ENCODE data around the gene DMRT1. TPM values are rescaled to one million over a fixed set of nuclear protein-coding genes. Genes with fewer than 3 reads are reported as not detected.

DMRT1 gene
- total RNA-seq, 1 experiment from 2014 or later: not detected

DNA sequence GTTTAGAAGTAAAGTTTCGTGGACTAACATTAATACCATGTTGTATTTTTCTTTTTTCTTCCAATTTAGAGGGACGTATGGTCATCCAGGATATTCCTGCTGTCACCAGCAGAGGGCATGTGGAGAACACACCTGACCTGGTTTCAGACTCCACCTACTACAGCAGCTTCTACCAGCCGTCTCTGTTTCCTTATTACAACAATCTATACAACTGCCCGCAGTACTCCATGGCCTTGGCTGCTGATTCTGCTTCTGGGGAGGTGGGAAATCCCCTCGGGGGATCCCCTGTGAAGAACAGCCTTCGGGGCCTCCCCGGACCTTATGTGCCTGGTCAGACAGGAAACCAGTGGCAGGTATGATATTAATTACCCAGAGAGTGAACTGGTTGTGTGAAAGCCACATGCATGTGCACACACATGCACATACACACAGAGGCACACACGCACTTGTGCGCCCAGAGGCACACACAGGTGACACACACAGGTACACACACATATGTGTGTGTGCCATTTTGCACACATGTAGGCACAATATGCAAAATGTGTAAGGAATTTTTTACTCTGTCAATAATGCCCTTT is 52.4 kb downstream of the DMRT1 start:
- intact Hi-C loops (cut with micrococcal nuclease; ENCODE audit: unreplicated experiment): loop anchor here (2.0 to 10.0 kb wide), 2 partner anchors 111 to 711 kb away; no protein-coding TSS in a partner anchor
- peak; percentile 41 for DNase-seq (ENCODE audit: low spot score)
- peaks cover 8% of the 10 kb centered on the region for H3K27me3 ChIP-seq (replicated peaks; ENCODE audit: insufficient read depth, low read depth, low read length, poor library complexity)
- BruUV-seq (replicated peaks): no TSS peak
- ChIA-PET POLR2A (ENCODE audit: low non-redundant PET) (no interaction called here), CTCF (no interaction called here)
- H3K4me3 ChIP-seq (ENCODE audit: low read depth, low read length, poor library complexity, severe bottlenecking): no peak overlapping the region
- no peaks in the 10 kb centered on the region for H3K4me1 ChIP-seq (ENCODE audit: insufficient read depth, low read length, poor library complexity, severe bottlenecking)
- TF ChIP-seq, protein P1, sequence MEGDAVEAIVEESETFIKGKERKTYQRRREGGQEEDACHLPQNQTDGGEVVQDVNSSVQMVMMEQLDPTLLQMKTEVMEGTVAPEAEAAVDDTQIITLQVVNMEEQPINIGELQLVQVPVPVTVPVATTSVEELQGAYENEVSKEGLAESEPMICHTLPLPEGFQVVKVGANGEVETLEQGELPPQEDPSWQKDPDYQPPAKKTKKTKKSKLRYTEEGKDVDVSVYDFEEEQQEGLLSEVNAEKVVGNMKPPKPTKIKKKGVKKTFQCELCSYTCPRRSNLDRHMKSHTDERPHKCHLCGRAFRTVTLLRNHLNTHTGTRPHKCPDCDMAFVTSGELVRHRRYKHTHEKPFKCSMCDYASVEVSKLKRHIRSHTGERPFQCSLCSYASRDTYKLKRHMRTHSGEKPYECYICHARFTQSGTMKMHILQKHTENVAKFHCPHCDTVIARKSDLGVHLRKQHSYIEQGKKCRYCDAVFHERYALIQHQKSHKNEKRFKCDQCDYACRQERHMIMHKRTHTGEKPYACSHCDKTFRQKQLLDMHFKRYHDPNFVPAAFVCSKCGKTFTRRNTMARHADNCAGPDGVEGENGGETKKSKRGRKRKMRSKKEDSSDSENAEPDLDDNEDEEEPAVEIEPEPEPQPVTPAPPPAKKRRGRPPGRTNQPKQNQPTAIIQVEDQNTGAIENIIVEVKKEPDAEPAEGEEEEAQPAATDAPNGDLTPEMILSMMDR (conservative IDR thresholded peaks at IDR 0.05; ENCODE audit: low read depth, low read length): peak; percentile 73
- TF ChIP-seq EZH2 (IDR thresholded peaks at IDR 0.05; ENCODE audit: borderline replicate concordance, low read depth, low read length, poor library complexity, severe bottlenecking): no peak
- H3K27ac ChIP-seq (ENCODE audit: low read depth, low read length, poor library complexity, severe bottlenecking): no peak overlapping the region
- H3K36me3 ChIP-seq (ENCODE audit: insufficient read depth, low read length, poor library complexity, severe bottlenecking): no peaks in the 10 kb centered on the region
- no peaks in the 10 kb centered on the region for H3K9me3 ChIP-seq (ENCODE audit: low read depth, low read length, poor library complexity, severe bottlenecking)

DNA sequence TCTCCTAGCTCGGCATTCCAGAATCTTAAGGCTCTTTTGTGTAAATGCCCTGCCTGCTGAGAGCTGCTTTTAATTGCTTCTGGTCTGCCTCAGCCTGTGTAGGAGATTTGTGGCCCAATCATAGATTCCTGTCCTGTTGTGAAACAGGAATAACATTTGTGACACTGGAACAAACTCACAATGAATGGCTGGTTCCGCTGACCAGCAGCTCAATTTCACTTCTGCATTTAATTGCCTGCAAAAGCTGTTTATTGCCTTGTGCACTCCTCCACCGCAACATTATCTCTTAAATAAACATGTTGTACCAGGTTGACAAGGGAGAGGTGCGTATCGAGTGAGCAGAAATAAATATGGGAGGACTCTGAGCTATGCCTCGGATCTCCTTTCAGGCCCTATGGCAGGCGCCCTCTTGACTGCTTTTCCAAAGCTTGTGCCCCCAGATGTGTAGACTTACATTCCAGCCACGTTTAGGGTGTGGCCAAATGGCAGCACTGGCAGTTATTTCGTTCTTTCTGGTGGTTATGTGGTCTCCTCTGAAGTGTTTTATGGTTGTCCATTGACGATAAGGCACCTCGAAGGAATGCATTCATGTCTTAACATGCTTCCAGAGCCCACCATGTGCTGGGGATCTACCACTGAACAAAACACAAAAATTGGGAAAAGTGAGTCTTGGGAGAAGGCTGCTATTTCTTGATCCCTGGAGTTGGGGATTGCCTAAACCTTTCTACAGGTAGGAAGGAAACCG is 58.1 kb downstream of the DMRT1 start:
- H3K36me3 ChIP-seq (ENCODE audit: insufficient read depth, low read length, poor library complexity, severe bottlenecking): no peaks in the 10 kb centered on the region
- CTCF ChIA-PET: no interaction called here
- H3K27me3 ChIP-seq (replicated peaks; ENCODE audit: insufficient read depth, low read depth, low read length, poor library complexity): peaks cover 25% of the 10 kb centered on the region
- DNase-seq (ENCODE audit: low spot score): no peak
- H3K4me1 ChIP-seq (ENCODE audit: insufficient read depth, low read length, poor library complexity, severe bottlenecking): no peaks in the 10 kb centered on the region
- TF ChIP-seq, protein P1 (conservative IDR thresholded peaks at IDR 0.05; ENCODE audit: low read depth, low read length): no peak
- TF ChIP-seq EZH2 (IDR thresholded peaks at IDR 0.05; ENCODE audit: borderline replicate concordance, low read depth, low read length, poor library complexity, severe bottlenecking): no peak
- no peaks in the 10 kb centered on the region for H3K9me3 ChIP-seq (ENCODE audit: low read depth, low read length, poor library complexity, severe bottlenecking)
- POLR2A ChIA-PET (ENCODE audit: low non-redundant PET): no interaction called here
- intact Hi-C loops (cut with micrococcal nuclease; ENCODE audit: unreplicated experiment): loop anchor here (10.0 kb wide), 1 partner anchor 705 kb away; no protein-coding TSS in a partner anchor
- no peak overlapping the region for H3K4me3 ChIP-seq (ENCODE audit: low read depth, low read length, poor library complexity, severe bottlenecking)
- no TSS peak for BruUV-seq (replicated peaks)
- H3K27ac ChIP-seq (ENCODE audit: low read depth, low read length, poor library complexity, severe bottlenecking): no peak overlapping the region

DNA sequence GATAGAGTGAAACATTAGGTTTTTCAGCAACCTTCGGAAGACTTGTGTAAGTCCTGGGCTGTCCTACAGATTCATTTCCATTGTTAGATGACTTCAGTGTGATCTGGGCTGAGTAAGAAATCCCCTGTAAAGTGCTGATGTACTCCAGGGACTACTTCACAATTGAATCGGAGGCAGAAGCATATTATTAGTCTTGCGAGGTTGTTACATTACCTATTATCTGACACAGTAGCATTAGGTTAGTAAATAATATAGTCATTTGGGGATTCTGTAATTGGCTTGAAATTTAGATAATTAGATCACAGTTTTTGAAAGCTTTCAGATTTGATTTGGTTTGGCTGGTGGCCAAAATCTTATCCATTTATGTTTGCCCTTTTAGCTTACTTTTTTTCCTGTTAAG is 62.4 kb downstream of the DMRT1 start:
- TF ChIP-seq EZH2 (IDR thresholded peaks at IDR 0.05; ENCODE audit: borderline replicate concordance, low read depth, low read length, poor library complexity, severe bottlenecking): no peak
- TF ChIP-seq, protein P1 (conservative IDR thresholded peaks at IDR 0.05; ENCODE audit: low read depth, low read length): no peak
- Histone ChIP-seq H3K4me1 (ENCODE audit: insufficient read depth, low read length, poor library complexity, severe bottlenecking) (no peaks in the 10 kb centered on the region), H3K36me3 (ENCODE audit: insufficient read depth, low read length, poor library complexity, severe bottlenecking) (no peaks in the 10 kb centered on the region), H3K9me3 (ENCODE audit: low read depth, low read length, poor library complexity, severe bottlenecking) (no peaks in the 10 kb centered on the region), H3K27ac (ENCODE audit: low read depth, low read length, poor library complexity, severe bottlenecking) (no peak overlapping the region), H3K4me3 (ENCODE audit: low read depth, low read length, poor library complexity, severe bottlenecking) (no peak overlapping the region), H3K27me3 (replicated peaks; ENCODE audit: insufficient read depth, low read depth, low read length, poor library complexity) (peaks cover 64% of the 10 kb centered on the region)
- ChIA-PET POLR2A (ENCODE audit: low non-redundant PET) (no interaction called here), CTCF (no interaction called here)
- no peak for DNase-seq (ENCODE audit: low spot score)
- BruUV-seq (replicated peaks): no TSS peak
- intact Hi-C loops (cut with micrococcal nuclease; ENCODE audit: unreplicated experiment): no loop called here

All from A673 (cell line).